ENCODE measurements around the gene COBL. TPM values are rescaled to one million over a fixed set of nuclear protein-coding genes. Genes with fewer than 3 reads are reported as not detected.

COBL gene
- total and polyA plus RNA-seq, 2 of the 8 experiments (the other 6 are each of a cell fraction or from before 2014, with no cell fraction given), result 13.8 to 40.4 TPM

DNA sequence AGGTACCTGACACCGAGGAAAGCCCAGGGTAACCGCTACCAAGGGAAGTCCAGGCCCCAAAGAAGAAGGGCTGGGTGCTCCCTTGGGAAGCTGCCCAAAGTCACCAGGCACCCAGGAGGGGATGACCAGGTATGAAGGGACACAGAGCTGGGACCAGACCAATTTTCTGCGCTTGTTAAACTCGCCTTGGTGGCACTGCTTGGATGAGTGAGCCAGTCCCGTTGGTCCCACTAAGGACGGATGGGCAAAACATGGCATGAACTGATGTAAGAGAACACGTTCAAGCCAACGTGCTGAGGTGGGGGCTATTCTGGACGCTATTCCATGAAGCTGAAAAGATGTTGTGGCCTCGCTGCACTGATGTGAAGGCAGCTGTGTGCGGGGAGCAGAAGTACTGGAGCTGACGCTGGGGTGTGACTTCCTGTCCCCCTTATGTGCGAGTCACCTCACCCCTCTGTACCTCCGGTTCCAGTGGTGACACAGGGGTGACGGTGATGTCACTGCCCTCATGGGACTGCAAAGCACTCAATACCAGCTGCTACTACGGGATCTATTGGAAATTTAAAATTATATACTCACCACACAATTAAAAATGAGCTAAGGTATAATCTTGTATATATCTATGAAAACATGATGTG, 73.6 kb downstream of the COBL start:
- H3K4me1 ChIP-seq (replicated peaks in 1 of 4; ENCODE audit: control insufficient read depth in 3 of 4, insufficient read depth in 4 of 4, low read length in 3 of 4), result peaks cover 0 to 13% (median 3%) of the 10 kb centered on the region in 4 experiments; a peak in 4 of 7 replicates
- no peak overlapping the region for H4K5ac ChIP-seq (ENCODE audit: insufficient read length, low read depth, low read length)
- no peak for FAIRE-seq
- H3K4me3 ChIP-seq (ENCODE audit: extremely low read depth in 1 of 4, insufficient read depth in 2 of 4, low read depth in 3 of 4, low read length in 4 of 4), result no peak overlapping the region
- H2AFZ ChIP-seq (ENCODE audit: low read length), result no peak overlapping the region
- no peak overlapping the region for H2BK12ac ChIP-seq (ENCODE audit: low read depth, low read length)
- no peak overlapping the region for H4K91ac ChIP-seq (replicated peaks; ENCODE audit: insufficient read length, low read length)
- no peak overlapping the region for H2AK5ac ChIP-seq (ENCODE audit: low read depth, low read length)
- H3K4me2 ChIP-seq (ENCODE audit: insufficient read depth in 1 of 2, low read depth in 2 of 2, low read length in 2 of 2), result no peak overlapping the region
- POLR2A ChIA-PET (ENCODE audit: partially characterized antibody), result interaction anchor here (1.0 to 1.6 kb wide), 2 partner anchors 9 to 14 kb away, joined by 3 to 5 read pairs; no protein-coding TSS in a partner anchor
- peaks cover 0 to 43% of the 10 kb centered on the region in 2 experiments; a peak in 3 of 4 replicates for H3K79me2 ChIP-seq (ENCODE audit: control insufficient read depth in 1 of 2, insufficient read depth in 2 of 2, low read length in 2 of 2)
- no peak overlapping the region for H4K8ac ChIP-seq (ENCODE audit: extremely low read depth, insufficient read depth, low read length)
- H2BK5ac ChIP-seq (ENCODE audit: low read depth, low read length), result no peak overlapping the region
- no peak overlapping the region for H2BK120ac ChIP-seq (replicated peaks; ENCODE audit: low read depth, low read length)
- no peak overlapping the region for H3K14ac ChIP-seq (ENCODE audit: insufficient read length)
- no peak overlapping the region for H2BK15ac ChIP-seq (ENCODE audit: low read length)
- no peaks in the 10 kb centered on the region for H3K27me3 ChIP-seq (replicated peaks in 1 of 4; ENCODE audit: control insufficient read depth in 3 of 4, extremely low read depth in 1 of 4, insufficient read depth in 3 of 4, low read length in 3 of 4)
- no peak overlapping the region for H3K4ac ChIP-seq (replicated peaks; ENCODE audit: insufficient read length, low read depth, low read length)
- H3K27ac ChIP-seq (ENCODE audit: low read depth, low read length), result no peak overlapping the region
- no peaks in the 10 kb centered on the region for H3K9me3 ChIP-seq (ENCODE audit: insufficient read depth in 2 of 2, low read depth in 1 of 2, low read length in 1 of 2)
- H3K36me3 ChIP-seq (ENCODE audit: control insufficient read depth in 2 of 4, insufficient read depth in 4 of 4, low read length in 3 of 4), result no peaks in the 10 kb centered on the region
- no peak overlapping the region for H3K18ac ChIP-seq (ENCODE audit: extremely low read depth, low read length)
- no peaks in the 10 kb centered on the region for H3K23me2 ChIP-seq (ENCODE audit: low read depth, low read length)
- no peak for DNase-seq (ENCODE audit: low read depth in 1 of 2, low spot score in 2 of 2)
- peaks cover 2 to 12% of the 10 kb centered on the region in 2 experiments for H4K20me1 ChIP-seq (replicated peaks in 1 of 2; ENCODE audit: control insufficient read depth in 1 of 2, insufficient read depth in 2 of 2, low read length in 2 of 2)
- peaks cover 5% of the 10 kb centered on the region; the same call in 1 of the 2 replicates for H3K79me1 ChIP-seq (ENCODE audit: low read depth, low read length)
- no peak overlapping the region for H3K9ac ChIP-seq (replicated peaks in 1 of 4; ENCODE audit: extremely low read depth in 1 of 4, low read depth in 3 of 4, low read length in 3 of 4)
- H3K23ac ChIP-seq (ENCODE audit: insufficient read length), result no peak overlapping the region
- no peak for TF ChIP-seq SRF (IDR thresholded peaks at IDR 0.05; ENCODE audit: low read depth, low read length)
- TF ChIP-seq HDAC2 (IDR thresholded peaks at IDR 0.05; ENCODE audit: borderline replicate concordance in 1 of 2, low read depth in 2 of 2, low read length in 2 of 2), result no peak
- TF ChIP-seq NANOG (IDR thresholded peaks at IDR 0.05; ENCODE audit: insufficient read depth, low read depth, low read length, poor library complexity, severe bottlenecking), result no peak
- TF ChIP-seq EGR1 (IDR thresholded peaks at IDR 0.05; ENCODE audit: borderline replicate concordance, low read depth, low read length), result no peak
- no peak for TF ChIP-seq RFX5 (IDR thresholded peaks at IDR 0.05; ENCODE audit: borderline replicate concordance, low read depth, low read length)
- H2BK20ac ChIP-seq (ENCODE audit: low read length), result no peak overlapping the region
- 93% methylated on average over 16 of the region's 16 CpGs; no CpG with 5 or more reads in 1 of the 2 experiments for WGBS, 2 experiments (ENCODE audit: extremely low coverage in 1 of 2, insufficient coverage in 1 of 2, insufficient read length in 1 of 2, insufficient replicate concordance in 2 of 2, low coverage in 1 of 2, low lambda C conversion rate in 2 of 2, missing lambda C conversion rate in 1 of 2)
- no peak overlapping the region for H3K56ac ChIP-seq (replicated peaks; ENCODE audit: insufficient read length, low read depth, low read length)
- CTCF ChIA-PET (ENCODE audit: partially characterized antibody), result interaction anchor here (1.3 to 2.7 kb wide), 4 partner anchors 15 to 124 kb away, joined by 3 to 10 read pairs (median 6); no protein-coding TSS in a partner anchor
